NOMO-1 treated with DMSO at 0.1 percent for 48 hours (cell line): Measurements from ENCODE around the gene CROCC2.
A peak's percentile ranks its signal among the peaks of the same experiment; 100 is the strongest.

Source experiments
- DNase-seq: peaks from one replicate; lab custom pipeline; 2025; ENCODE audit not compliant: unreplicated experiment; lab: John Stamatoyannopoulos, UW

CROCC2 gene

GRCh38 chr2:241034490-241035141, 128.5 kb downstream of the CROCC2 start:
- DNase-seq = no peak

- DNase-seq = no peak
Measured at GRCh38 chr2:241035142-241035817, 129.1 kb downstream of the CROCC2 start.

DNA sequence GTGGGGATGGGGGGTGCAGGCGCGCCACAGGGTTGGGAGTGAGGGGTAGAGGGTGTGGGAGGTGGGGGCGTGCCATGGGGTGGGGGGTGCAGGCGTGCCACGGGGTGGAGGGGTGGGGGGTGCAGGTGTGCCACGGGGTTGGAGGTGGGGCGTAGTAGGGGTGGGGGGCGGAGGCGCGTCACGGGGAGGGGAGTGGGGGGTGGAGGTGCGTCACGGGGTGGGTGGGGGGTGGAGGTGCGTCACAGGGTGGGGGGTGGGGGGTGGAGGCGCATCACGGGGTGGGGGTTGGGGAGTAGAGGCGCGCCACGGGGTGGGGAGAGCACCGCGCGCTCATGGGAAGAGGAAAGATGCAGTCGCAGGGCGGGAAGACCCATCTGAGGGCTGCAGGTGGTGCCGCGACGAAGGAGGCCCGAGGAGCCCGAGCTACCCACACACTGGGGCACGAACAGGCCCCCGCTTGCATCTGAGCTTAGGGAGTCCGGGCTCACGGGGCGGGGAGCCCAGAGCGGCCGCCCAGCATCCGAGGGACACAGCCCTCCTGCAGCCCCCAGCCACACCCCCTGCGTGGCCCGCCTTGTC, 129.8 kb downstream of the CROCC2 start:
- no peak for DNase-seq

- no peak for DNase-seq
Measured at GRCh38 chr2:241036397-241036963, 130.3 kb downstream of the CROCC2 start.

DNA sequence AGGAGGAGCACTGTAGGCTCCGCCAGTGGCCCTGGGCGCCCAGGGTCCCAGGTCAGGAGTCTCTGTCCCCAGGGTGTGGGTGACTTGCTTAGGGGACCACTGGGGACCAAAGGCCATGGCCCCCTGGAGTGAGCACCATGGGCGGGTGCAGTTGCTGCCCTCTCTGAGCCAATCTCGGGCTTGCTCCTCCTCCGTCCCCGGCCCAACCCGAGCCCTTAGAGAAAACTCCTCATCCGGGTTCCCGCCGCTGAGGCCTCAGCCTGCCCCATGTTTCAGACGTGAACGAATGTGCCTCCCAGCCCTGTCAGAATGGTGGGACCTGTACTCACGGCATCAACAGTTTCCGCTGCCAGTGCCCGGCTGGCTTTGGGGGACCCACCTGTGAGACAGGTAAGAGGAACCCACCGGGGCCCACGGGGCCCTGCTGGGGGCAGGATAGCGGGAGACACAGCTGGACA, 130.9 kb downstream of the CROCC2 start:
- no peak for DNase-seq

DNA sequence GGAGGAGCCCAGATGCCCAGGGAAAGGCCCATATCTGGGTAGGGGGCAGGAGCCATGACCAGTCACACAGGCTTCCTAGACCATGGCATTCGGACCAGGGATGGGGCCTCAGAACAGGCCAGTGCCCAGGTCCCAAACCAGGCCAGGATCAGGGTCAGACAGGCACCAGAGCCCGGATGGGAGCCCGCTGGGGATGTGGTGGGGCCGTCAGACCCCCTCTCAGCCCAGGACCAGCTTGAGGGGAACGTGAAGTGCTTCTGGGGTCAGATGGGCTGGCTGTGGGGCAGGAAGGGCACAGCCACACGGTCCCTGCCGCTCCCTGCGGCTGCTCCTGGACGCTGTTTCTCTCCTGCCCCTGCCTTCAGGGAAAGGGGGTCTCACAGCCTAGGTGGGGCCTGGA, 131.4 kb downstream of the CROCC2 start:
- DNase-seq = no peak

DNA sequence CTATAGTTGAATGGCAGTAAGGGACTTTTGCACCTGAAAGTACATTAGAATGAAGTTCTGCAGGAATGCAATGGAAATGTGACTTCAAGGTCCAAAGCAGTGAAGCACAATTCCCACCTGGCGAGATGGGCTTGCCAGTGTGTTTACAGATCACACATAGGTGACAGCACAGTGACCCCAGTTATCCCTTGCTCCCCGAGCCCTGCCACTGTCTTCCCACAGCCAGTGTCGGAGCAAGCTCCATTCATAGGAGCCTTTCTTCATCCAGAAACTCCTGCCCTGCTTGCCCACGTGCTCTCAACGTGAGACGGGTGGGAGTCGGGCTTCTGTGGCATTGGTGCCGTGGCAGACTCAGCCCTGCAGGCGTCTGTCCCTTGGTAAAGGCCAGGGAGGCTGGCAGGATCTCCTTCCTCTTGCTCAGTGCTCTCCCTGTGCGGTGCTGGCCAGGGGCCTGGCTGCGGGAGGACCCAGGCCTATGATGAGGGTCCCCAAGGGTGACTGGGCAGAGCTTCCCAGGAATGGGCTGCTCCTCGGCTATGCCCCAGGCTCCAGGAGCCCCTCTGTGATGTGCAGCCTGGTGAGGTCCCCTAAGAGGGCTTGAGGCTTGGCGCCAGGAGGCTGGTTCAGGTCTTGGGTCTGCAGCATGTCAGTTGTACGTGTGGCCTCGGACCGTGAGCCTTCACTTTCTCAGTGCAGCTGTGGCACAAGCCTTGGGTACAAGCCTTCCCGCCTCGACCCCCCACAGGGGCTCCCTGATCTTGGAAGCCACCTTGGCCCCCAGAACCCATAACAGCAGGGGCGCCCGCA, 132.4 kb downstream of the CROCC2 start:
- no peak for DNase-seq

- no peak for DNase-seq
Measured at GRCh38 chr2:241039416-241039815, 133.3 kb downstream of the CROCC2 start.

DNA sequence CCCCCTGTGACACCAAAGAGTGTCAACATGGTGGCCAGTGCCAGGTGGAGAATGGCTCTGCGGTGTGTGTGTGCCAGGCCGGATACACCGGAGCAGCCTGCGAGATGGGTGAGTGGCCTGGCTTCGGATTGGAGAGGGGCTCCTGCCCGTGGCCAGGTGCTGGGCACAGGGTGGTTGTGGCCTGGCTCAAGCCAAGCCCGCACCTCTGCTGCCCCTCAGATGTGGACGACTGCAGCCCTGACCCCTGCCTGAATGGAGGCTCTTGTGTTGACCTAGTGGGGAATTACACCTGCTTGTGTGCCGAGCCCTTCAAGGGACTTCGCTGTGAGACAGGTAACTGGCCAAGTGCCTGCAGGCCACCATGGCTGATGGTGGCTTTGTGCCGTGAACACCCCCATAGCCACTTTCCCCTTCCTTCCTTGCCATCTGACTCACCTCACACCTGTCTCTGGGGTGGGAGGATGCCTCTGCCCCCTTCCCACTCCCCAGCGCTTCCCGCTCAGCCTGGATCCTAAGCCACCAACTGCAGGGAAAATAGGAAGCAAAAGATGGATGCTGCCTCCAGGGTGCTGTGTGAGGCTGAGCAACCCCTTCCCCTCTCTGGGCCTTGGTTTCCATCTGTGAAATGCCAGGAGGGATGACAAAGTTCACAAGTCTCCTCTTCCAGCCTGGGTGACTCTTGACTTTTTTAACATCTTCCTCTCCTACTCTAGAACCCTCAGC, 134.1 kb downstream of the CROCC2 start:
- no peak for DNase-seq

DNA sequence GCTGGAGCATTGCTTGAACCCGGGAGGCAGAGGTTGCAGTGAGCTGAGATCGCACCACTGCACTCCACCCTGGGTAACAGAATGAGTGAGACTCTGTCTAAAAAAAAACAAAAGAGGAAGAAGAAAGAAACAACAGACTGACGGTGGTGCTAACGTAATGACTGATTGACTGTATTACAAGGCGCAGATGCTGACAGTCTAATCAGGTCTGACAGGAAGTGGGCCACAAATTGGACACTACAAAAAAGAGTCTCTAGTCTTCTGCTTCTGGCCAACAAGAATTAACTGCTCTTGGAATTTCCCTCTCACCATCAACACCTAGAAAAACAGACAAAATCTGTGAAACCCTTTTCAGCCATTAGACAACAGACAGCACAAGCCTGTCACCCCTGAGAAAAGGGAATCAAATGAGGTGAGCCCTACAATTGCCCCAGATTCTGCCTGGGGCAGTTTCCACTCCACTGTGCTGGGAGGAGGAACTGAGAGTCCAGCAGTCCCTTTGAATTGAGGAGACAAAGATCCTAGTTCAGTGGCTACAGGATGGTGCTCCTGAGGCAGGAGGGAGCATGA, 135.5 kb downstream of the CROCC2 start:
- peak; percentile 88 for DNase-seq
